GM15510 (cell line): Measurements from ENCODE around the gene DLG1.

Source experiments
- POLR2A ChIP-seq: IDR thresholded peaks from 3 replicates; pipeline ENCODE4 v1.6.1; 2011; ENCODE audit warnings: borderline replicate concordance; ENCODE audit not compliant: insufficient read length; ENCODE audit errors: extremely low read depth

Gene DLG1

GRCh38 chr3:197225579-197225978, 72.8 kb downstream of the DLG1 start:
- TF ChIP-seq POLR2A = no peak

- no peak for TF ChIP-seq POLR2A
These were observed 74.4 kb downstream of the DLG1 start for GRCh38 chr3:197224034-197224444.

GRCh38 chr3:197222937-197223370, 75.5 kb downstream of the DLG1 start:
- no peak for TF ChIP-seq POLR2A

GRCh38 chr3:197219619-197220018, 78.8 kb downstream of the DLG1 start:
- no peak for TF ChIP-seq POLR2A

- TF ChIP-seq POLR2A = no peak
These were observed 80.2 kb downstream of the DLG1 start for GRCh38 chr3:197218210-197218609.

GRCh38 chr3:197216914-197217313, 81.5 kb downstream of the DLG1 start:
- TF ChIP-seq POLR2A = no peak

- TF ChIP-seq POLR2A = no peak
These were observed 82.1 kb downstream of the DLG1 start for GRCh38 chr3:197216169-197216860.

GRCh38 chr3:197212290-197212689, 86.1 kb downstream of the DLG1 start:
- TF ChIP-seq POLR2A = no peak

- TF ChIP-seq POLR2A = no peak
These were observed 88.8 kb downstream of the DLG1 start for GRCh38 chr3:197209366-197210260.

- TF ChIP-seq POLR2A = no peak
These were observed 91.5 kb downstream of the DLG1 start for GRCh38 chr3:197206913-197207312.

- no peak for TF ChIP-seq POLR2A
These were observed 92.7 kb downstream of the DLG1 start for GRCh38 chr3:197205675-197206074.

- TF ChIP-seq POLR2A = no peak
These were observed 93.1 kb downstream of the DLG1 start for GRCh38 chr3:197205265-197205664.

- no peak for TF ChIP-seq POLR2A
These were observed 93.7 kb downstream of the DLG1 start for GRCh38 chr3:197204736-197205135.

- no peak for TF ChIP-seq POLR2A
These were observed 94.7 kb downstream of the DLG1 start for GRCh38 chr3:197203714-197204146.

GRCh38 chr3:197202694-197203093, 95.7 kb downstream of the DLG1 start:
- TF ChIP-seq POLR2A = no peak

GRCh38 chr3:197201791-197202452, 96.5 kb downstream of the DLG1 start:
- TF ChIP-seq POLR2A = no peak

GRCh38 chr3:197197334-197197733, 101.1 kb downstream of the DLG1 start:
- TF ChIP-seq POLR2A = no peak
